ENCODE data around the gene GGA1.

The GGA1 gene

DNA sequence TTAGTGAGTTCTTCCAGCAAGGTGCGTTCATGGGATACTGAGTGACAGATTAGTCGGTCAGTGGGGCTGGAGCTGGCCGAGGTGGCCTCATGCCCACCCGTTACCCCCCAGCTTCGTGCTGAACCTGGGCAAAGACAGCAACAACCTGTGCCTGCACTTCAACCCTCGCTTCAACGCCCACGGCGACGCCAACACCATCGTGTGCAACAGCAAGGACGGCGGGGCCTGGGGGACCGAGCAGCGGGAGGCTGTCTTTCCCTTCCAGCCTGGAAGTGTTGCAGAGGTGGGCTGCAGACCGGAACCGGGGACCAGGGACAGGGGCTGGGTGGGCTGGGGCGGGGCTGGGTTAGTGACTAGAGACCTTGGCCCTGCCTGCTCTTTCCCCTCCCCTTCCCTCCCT, 69.7 kb downstream of the GGA1 start:
- Histone ChIP-seq H3K9me3 (ENCODE audit: control insufficient read depth, insufficient read depth, low read depth, low read length) (no peaks in the 10 kb centered on the region), H3K4me1 (ENCODE audit: control insufficient read depth, insufficient read depth, low read length) (peaks cover 11% of the 10 kb centered on the region), H3K9ac (ENCODE audit: low read length) (peak overlapping the region; percentile 18), H3K27ac (ENCODE audit: low read depth, low read length) (no peak overlapping the region), H3K27me3 (ENCODE audit: control insufficient read depth, insufficient read depth, low read length) (no peaks in the 10 kb centered on the region), H3K4me3 (ENCODE audit: low read depth, low read length) (no peak overlapping the region), H3K36me3 (ENCODE audit: control insufficient read depth, insufficient read depth, low read length) (peaks cover 12% of the 10 kb centered on the region; the same call in 1 of the 2 replicates)

DNA sequence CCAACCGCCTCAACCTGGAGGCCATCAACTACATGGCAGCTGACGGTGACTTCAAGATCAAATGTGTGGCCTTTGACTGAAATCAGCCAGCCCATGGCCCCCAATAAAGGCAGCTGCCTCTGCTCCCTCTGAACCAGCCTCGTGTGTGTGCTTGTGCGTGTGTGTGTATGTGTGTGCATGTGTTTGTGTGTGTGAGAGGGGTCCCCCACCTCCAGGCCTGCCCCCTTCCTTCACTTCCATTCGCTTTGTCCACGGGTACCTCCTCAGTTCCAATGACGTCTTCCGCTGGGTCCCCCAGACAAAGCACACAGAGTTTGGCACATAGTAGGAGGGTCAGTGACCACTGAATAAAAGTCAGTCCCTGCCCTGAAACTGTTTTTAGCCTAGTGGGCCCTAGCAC, 71.0 kb downstream of the GGA1 start:
- no peaks in the 10 kb centered on the region for H3K27me3 ChIP-seq (ENCODE audit: control insufficient read depth, insufficient read depth, low read length)
- H3K4me3 ChIP-seq (ENCODE audit: low read depth, low read length): no peak overlapping the region
- H3K36me3 ChIP-seq (ENCODE audit: control insufficient read depth, insufficient read depth, low read length): peaks cover 12% of the 10 kb centered on the region; the same call in 1 of the 2 replicates
- no peak overlapping the region for H3K9ac ChIP-seq (ENCODE audit: low read length)
- no peaks in the 10 kb centered on the region for H3K9me3 ChIP-seq (ENCODE audit: control insufficient read depth, insufficient read depth, low read depth, low read length)
- peaks cover 11% of the 10 kb centered on the region for H3K4me1 ChIP-seq (ENCODE audit: control insufficient read depth, insufficient read depth, low read length)
- no peak overlapping the region for H3K27ac ChIP-seq (ENCODE audit: low read depth, low read length)

DNA sequence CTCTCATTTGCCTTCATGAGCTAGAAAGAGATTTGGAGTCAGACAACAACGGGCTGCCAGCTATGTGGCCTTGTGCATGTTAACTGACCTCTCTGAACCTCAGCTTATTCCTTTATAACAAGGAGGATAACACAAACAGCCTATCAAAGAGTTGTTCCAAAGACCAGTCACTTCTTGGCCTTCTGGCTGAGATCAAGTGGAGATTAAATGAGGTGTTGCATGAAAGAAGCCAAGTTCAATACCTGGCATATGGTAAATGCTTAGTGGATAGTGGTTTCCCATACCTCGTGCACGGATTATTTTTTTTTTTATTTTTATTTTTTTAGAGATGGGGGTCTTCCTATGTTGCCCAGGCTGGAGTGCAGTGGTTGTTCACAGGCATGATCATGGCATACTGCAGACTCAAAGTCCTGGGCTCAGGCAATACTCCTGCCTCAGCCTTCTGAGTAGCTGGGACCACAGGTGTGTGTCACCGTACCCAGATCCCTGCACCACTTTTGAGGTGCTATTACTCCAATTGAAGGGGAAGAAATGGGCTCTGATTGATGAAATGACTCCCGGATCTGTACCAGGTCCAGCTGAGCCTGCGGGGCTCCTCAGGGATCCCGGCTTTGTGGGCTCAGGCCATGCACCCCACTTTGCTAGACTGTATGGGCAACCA, 71.7 kb downstream of the GGA1 start:
- H3K4me1 ChIP-seq (ENCODE audit: control insufficient read depth, insufficient read depth, low read length): peaks cover 6% of the 10 kb centered on the region
- H3K27me3 ChIP-seq (ENCODE audit: control insufficient read depth, insufficient read depth, low read length): no peaks in the 10 kb centered on the region
- no peaks in the 10 kb centered on the region for H3K9me3 ChIP-seq (ENCODE audit: control insufficient read depth, insufficient read depth, low read depth, low read length)
- H3K4me3 ChIP-seq (ENCODE audit: low read depth, low read length): no peak overlapping the region
- H3K9ac ChIP-seq (ENCODE audit: low read length): no peak overlapping the region
- peaks cover 12% of the 10 kb centered on the region; the same call in 1 of the 2 replicates for H3K36me3 ChIP-seq (ENCODE audit: control insufficient read depth, insufficient read depth, low read length)
- H3K27ac ChIP-seq (ENCODE audit: low read depth, low read length): no peak overlapping the region

DNA sequence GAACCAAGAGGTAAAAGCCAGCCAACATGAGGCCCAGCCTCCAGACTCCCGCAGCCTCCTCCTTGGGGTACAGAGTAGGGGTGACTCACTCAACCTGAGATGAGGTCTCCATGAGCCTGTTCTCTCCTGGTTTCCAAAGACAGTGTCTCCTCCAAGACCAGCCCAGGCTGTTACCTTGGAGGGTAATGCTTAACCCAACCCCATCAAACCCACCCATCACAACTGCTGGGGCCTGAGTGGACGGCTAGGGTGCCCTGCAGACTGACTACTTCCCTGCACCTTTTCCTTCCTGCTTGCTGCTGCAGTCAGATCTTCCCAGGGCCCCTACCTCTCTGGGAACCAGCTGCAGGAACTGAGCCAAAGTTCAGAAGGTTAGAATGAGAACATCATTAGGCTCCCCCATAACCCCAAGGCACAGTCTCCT, 72.4 kb downstream of the GGA1 start:
- no peak overlapping the region for H3K27ac ChIP-seq (ENCODE audit: low read depth, low read length)
- H3K36me3 ChIP-seq (ENCODE audit: control insufficient read depth, insufficient read depth, low read length): peaks cover 12% of the 10 kb centered on the region; the same call in 1 of the 2 replicates
- peaks cover 6% of the 10 kb centered on the region for H3K4me1 ChIP-seq (ENCODE audit: control insufficient read depth, insufficient read depth, low read length)
- H3K4me3 ChIP-seq (ENCODE audit: low read depth, low read length): no peak overlapping the region
- H3K27me3 ChIP-seq (ENCODE audit: control insufficient read depth, insufficient read depth, low read length): no peaks in the 10 kb centered on the region
- no peak overlapping the region for H3K9ac ChIP-seq (ENCODE audit: low read length)
- H3K9me3 ChIP-seq (ENCODE audit: control insufficient read depth, insufficient read depth, low read depth, low read length): no peaks in the 10 kb centered on the region

DNA sequence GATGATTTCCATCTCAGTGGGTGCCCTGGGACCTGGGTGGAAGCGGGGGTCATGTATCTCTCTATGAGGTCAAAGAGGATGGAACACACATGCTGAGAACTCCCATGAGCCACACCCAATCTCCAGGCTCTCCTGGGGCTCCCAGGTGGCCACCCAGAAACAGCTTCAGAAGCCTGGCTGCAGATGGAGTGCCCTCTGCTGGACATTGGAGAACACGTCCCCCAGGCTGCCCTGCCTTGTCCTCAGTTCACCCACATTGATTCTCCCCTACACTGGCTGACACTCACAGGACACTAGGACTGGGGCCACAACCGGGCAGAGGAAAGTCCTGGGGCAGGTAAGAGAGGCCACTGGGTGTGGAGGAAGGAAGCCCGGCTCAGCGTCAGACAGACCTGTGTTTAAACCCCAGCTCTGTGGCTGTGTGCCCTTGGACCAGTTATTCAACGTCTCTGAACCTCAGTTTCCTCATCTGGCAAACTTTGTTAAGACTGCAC, 73.0 kb downstream of the GGA1 start:
- Histone ChIP-seq H3K27ac (ENCODE audit: low read depth, low read length) (no peak overlapping the region), H3K9ac (ENCODE audit: low read length) (no peak overlapping the region), H3K36me3 (ENCODE audit: control insufficient read depth, insufficient read depth, low read length) (peaks cover 12% of the 10 kb centered on the region; the same call in 1 of the 2 replicates), H3K4me1 (ENCODE audit: control insufficient read depth, insufficient read depth, low read length) (peaks cover 1% of the 10 kb centered on the region), H3K4me3 (ENCODE audit: low read depth, low read length) (no peak overlapping the region), H3K9me3 (ENCODE audit: control insufficient read depth, insufficient read depth, low read depth, low read length) (no peaks in the 10 kb centered on the region), H3K27me3 (ENCODE audit: control insufficient read depth, insufficient read depth, low read length) (no peaks in the 10 kb centered on the region)

Data from HUES6 (cell line).